Lung (tissue), 16 donors: ENCODE data around the gene OLFML2A. TPM values are rescaled to one million over a fixed set of nuclear protein-coding genes. Genes with fewer than 3 reads are reported as not detected.
"Not testable (repeated sequence)": the region's sequence is repeated elsewhere in the genome, so short reads cannot be mapped to it uniquely, and the experiment has no call there.

Experiments
- ATAC-seq: fragments of 200-7000 bp; cut with Tn5 transposase; one replicate; pipeline ENCODE4 v1.9.1; 2020; ENCODE audit warnings: moderate number of reproducible peaks; ENCODE audit not compliant: insufficient read depth, low FRiP score
- DNase-seq, 3 donors: peaks; one replicate each; pipeline ENCODE4 v3.0.0-alpha.2; 2013 to 2017
- H3K27ac ChIP-seq, 2 donors: one replicate each; pipeline ENCODE4 v1.5.1; 2013; ENCODE audit warnings: mild to moderate bottlenecking in 2 of 2, moderate library complexity in 2 of 2, control low read depth in 1 of 2, inconsistent platforms in 1 of 2, low read depth in 1 of 2, low read length in 1 of 2
- H3K27me3 ChIP-seq, 3 donors: one replicate each; pipeline ENCODE4 v1.5.1; 2013; ENCODE audit warnings: low read length in 2 of 3; ENCODE audit not compliant: control insufficient read depth in 3 of 3, insufficient read depth in 3 of 3
- H3K36me3 ChIP-seq, 4 donors: one replicate each; pipeline ENCODE4 v1.5.1; 2013; ENCODE audit warnings: low read length in 4 of 4, mild to moderate bottlenecking in 1 of 4, moderate library complexity in 1 of 4; ENCODE audit not compliant: control insufficient read depth in 4 of 4, insufficient read depth in 4 of 4
- H3K4me1 ChIP-seq, 5 donors: one replicate each; pipeline ENCODE4 v1.5.1; 2013; ENCODE audit warnings: low read length in 5 of 5, mild to moderate bottlenecking in 2 of 5, moderate library complexity in 1 of 5; ENCODE audit not compliant: control insufficient read depth in 5 of 5, insufficient read depth in 5 of 5
- H3K4me3 ChIP-seq: one replicate; pipeline ENCODE4 v1.5.1; 2013; ENCODE audit warnings: mild to moderate bottlenecking, control low read depth, moderate library complexity
- H3K9ac ChIP-seq, 2 donors: one replicate each; pipeline ENCODE4 v1.5.1; 2013; ENCODE audit warnings: low read length in 2 of 2, control low read depth in 1 of 2; ENCODE audit not compliant: insufficient read depth in 1 of 2
- H3K9me3 ChIP-seq, 4 donors: one replicate each; pipeline ENCODE4 v1.5.1; 2013; ENCODE audit warnings: low read length in 3 of 4, mild to moderate bottlenecking in 1 of 4, moderate library complexity in 1 of 4; ENCODE audit not compliant: control insufficient read depth in 4 of 4, insufficient read depth in 3 of 4
- CTCF ChIP-seq: IDR thresholded peaks from 2 replicates; pipeline ENCODE4 v1.5.1; 2012; ENCODE audit warnings: mild to moderate bottlenecking; ENCODE audit errors: control extremely low read depth, extremely low read depth
- WGBS, 2 donors: extraction: QIAGEN DNeasy Blood & Tissue Kit; methylation state at CpG; one replicate each; pipeline ENCODE4 v1.1.7; 2013; 5-methylcytosine and 5-hydroxymethylcytosine counted together
- long read RNA-seq, 5 donors: transcript quantifications; one replicate each; lab custom pipeline, GENCODE V29; 2026
- polyA plus RNA-seq, 2 donors: library from polyadenylated mRNA; stranded (reverse); fragments of 200-250 nt; gene quantifications; one replicate each; pipeline ENCODE4 v1.2.1, GENCODE V29; 2013
- total RNA-seq, 2 donors: library from RNA; depleted of rRNA in 1 of 2; stranded (reverse); fragments of >200 nt in 1 of 2; gene quantifications; one replicate each; pipeline ENCODE4 v1.2.1, GENCODE V29; 2014 to 2021
- donor health status: control.
- donor health status: control.
- donor health status: Bipolar disorder and iron deficiency.
- donor health status: healthy.
- donor health status: DM: yes; HTN: yes; CAD: no.

OLFML2A gene
- total RNA-seq (10 to 100 TPM; 12.5 to 56.7 TPM), polyA plus RNA-seq (1 to 10 TPM; 2.0 to 2.6 TPM)
- long read RNA-seq, donor 1, full-length matches to known transcripts, result 5 of 5 reads
- long read RNA-seq, donor 1, partial matches to known transcripts, result 0 of 5 reads
- long read RNA-seq, donor 1, other reads (novel, unspliced or antisense), result 0 of 5 reads
- long read RNA-seq, donor 2, full-length matches to known transcripts, result 2 of 2 reads
- long read RNA-seq, donor 2, partial matches to known transcripts, result 0 of 2 reads
- long read RNA-seq, donor 2, other reads (novel, unspliced or antisense), result 0 of 2 reads
- long read RNA-seq, donor 3, full-length matches to known transcripts, result 2 of 2 reads
- long read RNA-seq, donor 3, partial matches to known transcripts, result 0 of 2 reads
- long read RNA-seq, donor 3, other reads (novel, unspliced or antisense), result 0 of 2 reads
- long read RNA-seq, donor 4, full-length matches to known transcripts, result 1 of 1 reads
- long read RNA-seq, donor 4, partial matches to known transcripts, result 0 of 1 reads
- long read RNA-seq, donor 4, other reads (novel, unspliced or antisense), result 0 of 1 reads
- long read RNA-seq, donor 5, full-length matches to known transcripts, result 7 of 7 reads
- long read RNA-seq, donor 5, partial matches to known transcripts, result 0 of 7 reads
- long read RNA-seq, donor 5, other reads (novel, unspliced or antisense), result 0 of 7 reads

GRCh38 chr9:124776954-124777648, at the start of gene OLFML2A:
Gene OLFML2A (plus strand): TSS chr9:124777133. CDS start chr9:124777271, 138 bp downstream.
- TF ChIP-seq CTCF, result no peak
- DNase-seq (peak in 2 of 3 donors; percentile 39 to 46), ATAC-seq (no peak)
- Histone ChIP-seq H3K4me3 (peak within 1 kb of the TSS; percentile 70), H3K36me3 (no peaks in the 10 kb centered on the region), H3K9ac (peak within 1 kb of the TSS in 1 of 2 donors; percentile 74), H3K27me3 (peaks cover 0 to 3% (median 0%) of the 10 kb centered on the region in 3 donors), H3K4me1 (peaks cover 0 to 42% (median 17%) of the 10 kb centered on the region in 5 donors), H3K27ac (peak within 1 kb of the TSS; percentile 26 to 77), H3K9me3 (no peaks in the 10 kb centered on the region)
- 0 to 1% methylated on average over 74 to 87 of the region's 87 CpGs for WGBS, 2 donors

- no peak overlapping the region for H3K9ac ChIP-seq
- no peaks in the 10 kb centered on the region for H3K36me3 ChIP-seq
- no peak for TF ChIP-seq CTCF
- no peaks in the 10 kb centered on the region for H3K27me3 ChIP-seq
- 100% methylated on average over 2 of the region's 2 CpGs for WGBS, 2 donors
- H3K4me1 ChIP-seq, result peaks cover 0 to 7% (median 0%) of the 10 kb centered on the region in 5 donors
- no peaks in the 10 kb centered on the region for H3K9me3 ChIP-seq
- no peak overlapping the region for H3K27ac ChIP-seq
- DNase-seq (no peak), ATAC-seq (no peak)
- no peak overlapping the region for H3K4me3 ChIP-seq
These were observed 46.2 kb upstream of the OLFML2A start for GRCh38 chr9:124730772-124731171.

- Histone ChIP-seq H3K9ac (no peak overlapping the region), H3K4me1 (no peaks in the 10 kb centered on the region), H3K36me3 (no peaks in the 10 kb centered on the region), H3K4me3 (no peak overlapping the region), H3K27me3 (no peaks in the 10 kb centered on the region), H3K9me3 (no peaks in the 10 kb centered on the region), H3K27ac (peak overlapping the region in 1 of 2 donors; percentile 19)
- WGBS, 2 donors, result 68 to 73% methylated on average over 14 of the region's 14 CpGs
- no peak for TF ChIP-seq CTCF
- DNase-seq, result peak in 1 of 3 donors; percentile 14
- ATAC-seq, result peak; percentile 47
These were observed 42.8 kb upstream of the OLFML2A start for GRCh38 chr9:124733964-124734740.

GRCh38 chr9:124734741-124735083, 42.2 kb upstream of the OLFML2A start:
- 89 to 90% methylated on average over 7 of the region's 7 CpGs for WGBS, 2 donors
- H3K4me1 ChIP-seq, H3K4me3 ChIP-seq, H3K9me3 ChIP-seq, H3K36me3 ChIP-seq, H3K27ac ChIP-seq, H3K27me3 ChIP-seq, ATAC-seq, DNase-seq, H3K9ac ChIP-seq: not testable (repeated sequence)
